ENCODE results near the gene OPHN1.

The OPHN1 gene

GRCh38 chrX:68121835-68122234, 311.5 kb downstream of the OPHN1 start:
- Histone ChIP-seq H3F3A (ENCODE audit: insufficient read depth, low read length) (no peaks in the 10 kb centered on the region), H3K4me1 (ENCODE audit: low read length) (no peaks in the 10 kb centered on the region), H3K27ac (ENCODE audit: low read length) (no peak overlapping the region), H3K9ac (ENCODE audit: low read length) (no peak overlapping the region), H3K4me3 (ENCODE audit: low read length) (no peak overlapping the region), H3K9me3 (replicated peaks; ENCODE audit: insufficient read depth, low read length) (no peaks in the 10 kb centered on the region), H3K27me3 (replicated peaks; ENCODE audit: insufficient read depth, low read length) (no peaks in the 10 kb centered on the region), H2AFZ (ENCODE audit: low read length) (no peak overlapping the region), H3K36me3 (replicated peaks; ENCODE audit: insufficient read depth, low read length) (no peaks in the 10 kb centered on the region), H3K9me2 (replicated peaks; ENCODE audit: insufficient read depth, low read length) (no peaks in the 10 kb centered on the region), H4K20me1 (ENCODE audit: insufficient read depth, low read length) (no peaks in the 10 kb centered on the region), H3K4me2 (ENCODE audit: low read depth, low read length) (no peak overlapping the region), H3K79me2 (ENCODE audit: low read length) (no peaks in the 10 kb centered on the region)
- no peak for DNase-seq
- TF ChIP-seq EZH2 (optimal IDR thresholded peaks at IDR 0.05; ENCODE audit: low read depth, low read length) (no peak), EZH2phosphoT487 (IDR thresholded peaks at IDR 0.05; ENCODE audit: low read length) (no peak), CTCF (IDR thresholded peaks at IDR 0.05; ENCODE audit: low read length) (no peak)

GRCh38 chrX:68121371-68121770, 311.9 kb downstream of the OPHN1 start:
- no peaks in the 10 kb centered on the region for H4K20me1 ChIP-seq (ENCODE audit: insufficient read depth, low read length)
- H3K9me3 ChIP-seq (replicated peaks; ENCODE audit: insufficient read depth, low read length): no peaks in the 10 kb centered on the region
- no peaks in the 10 kb centered on the region for H3K36me3 ChIP-seq (replicated peaks; ENCODE audit: insufficient read depth, low read length)

GRCh38 chrX:68115371-68115770, 317.9 kb downstream of the OPHN1 start:
- H3K79me2 ChIP-seq (ENCODE audit: low read length): no peaks in the 10 kb centered on the region
- no peaks in the 10 kb centered on the region for H3K9me2 ChIP-seq (replicated peaks; ENCODE audit: insufficient read depth, low read length)
- H3K27me3 ChIP-seq (replicated peaks; ENCODE audit: insufficient read depth, low read length): no peaks in the 10 kb centered on the region
- H3K4me2 ChIP-seq (ENCODE audit: low read depth, low read length): no peak overlapping the region
- DNase-seq: no peak
- TF ChIP-seq CTCF (IDR thresholded peaks at IDR 0.05; ENCODE audit: low read length): no peak
- TF ChIP-seq EZH2phosphoT487 (IDR thresholded peaks at IDR 0.05; ENCODE audit: low read length): no peak
- no peak for TF ChIP-seq EZH2 (optimal IDR thresholded peaks at IDR 0.05; ENCODE audit: low read depth, low read length)
- no peaks in the 10 kb centered on the region for H3K9me3 ChIP-seq (replicated peaks; ENCODE audit: insufficient read depth, low read length)
- H2AFZ ChIP-seq (ENCODE audit: low read length): no peak overlapping the region
- no peaks in the 10 kb centered on the region for H3F3A ChIP-seq (ENCODE audit: insufficient read depth, low read length)
- H3K4me1 ChIP-seq (ENCODE audit: low read length): no peaks in the 10 kb centered on the region
- no peaks in the 10 kb centered on the region for H4K20me1 ChIP-seq (ENCODE audit: insufficient read depth, low read length)
- no peak overlapping the region for H3K27ac ChIP-seq (ENCODE audit: low read length)
- H3K9ac ChIP-seq (ENCODE audit: low read length): no peak overlapping the region
- H3K36me3 ChIP-seq (replicated peaks; ENCODE audit: insufficient read depth, low read length): no peaks in the 10 kb centered on the region
- H3K4me3 ChIP-seq (ENCODE audit: low read length): no peak overlapping the region

More at GRCh38 chrX:68121371-68121770, 311.9 kb downstream of the OPHN1 start:
- Histone ChIP-seq H3K4me3 (ENCODE audit: low read length) (no peak overlapping the region), H3K9me2 (replicated peaks; ENCODE audit: insufficient read depth, low read length) (no peaks in the 10 kb centered on the region), H3K4me1 (ENCODE audit: low read length) (no peaks in the 10 kb centered on the region), H3K79me2 (ENCODE audit: low read length) (no peaks in the 10 kb centered on the region), H2AFZ (ENCODE audit: low read length) (no peak overlapping the region), H3K27me3 (replicated peaks; ENCODE audit: insufficient read depth, low read length) (no peaks in the 10 kb centered on the region), H3F3A (ENCODE audit: insufficient read depth, low read length) (no peaks in the 10 kb centered on the region), H3K27ac (ENCODE audit: low read length) (no peak overlapping the region), H3K9ac (ENCODE audit: low read length) (no peak overlapping the region), H3K4me2 (ENCODE audit: low read depth, low read length) (no peak overlapping the region)
- no peak for TF ChIP-seq CTCF (IDR thresholded peaks at IDR 0.05; ENCODE audit: low read length)
- no peak for TF ChIP-seq EZH2 (optimal IDR thresholded peaks at IDR 0.05; ENCODE audit: low read depth, low read length)
- TF ChIP-seq EZH2phosphoT487 (IDR thresholded peaks at IDR 0.05; ENCODE audit: low read length): no peak
- no peak for DNase-seq

Data from MM.1S (cell line).